Keratinocyte (primary cell): ENCODE data around the gene PGAM2. TPM values are rescaled to one million over a fixed set of nuclear protein-coding genes. Genes with fewer than 3 reads are reported as not detected.

Experiments used
- DNase-seq: peaks from one replicate; pipeline ENCODE4 v3.0.0-alpha.2; 2011; ENCODE audit warnings: low read depth, missing footprints, low spot score
- FAIRE-seq: peaks from 2 replicates; lab custom pipeline; 2011; peaks lifted over from hg19 to GRCh38; lab: Jason Lieb, UNC
- H2AFZ ChIP-seq: 2 replicates; pipeline ENCODE4 v1.6.0; 2012; ENCODE audit warnings: low read length, control low read depth, inconsistent platforms; ENCODE audit not compliant: control insufficient read depth
- H3K27ac ChIP-seq: 2 replicates; pipeline ENCODE4 v1.5.1; 2011; ENCODE audit warnings: low read length; ENCODE audit not compliant: control insufficient read depth, insufficient read depth
- H3K27me3 ChIP-seq: 3 replicates; pipeline ENCODE4 v1.6.0; 2011; ENCODE audit warnings: low read length; ENCODE audit not compliant: control insufficient read depth, insufficient read depth; ENCODE audit errors: extremely low read depth
- H3K36me3 ChIP-seq, 2 experiments: 2 replicates in 1 of 2; 3 replicates in 1 of 2; pipeline ENCODE4 v1.5.1; 2011; ENCODE audit warnings: low read length in 2 of 2, mild to moderate bottlenecking in 1 of 2; ENCODE audit not compliant: control insufficient read depth in 2 of 2, insufficient read depth in 2 of 2; ENCODE audit errors: extremely low read depth in 1 of 2
- H3K4me1 ChIP-seq: 3 replicates; pipeline ENCODE4 v1.5.1; 2011; ENCODE audit warnings: low read length; ENCODE audit not compliant: control insufficient read depth, insufficient read depth; ENCODE audit errors: extremely low read depth
- H3K4me2 ChIP-seq: 3 replicates; pipeline ENCODE4 v1.6.0; 2011; ENCODE audit warnings: low read depth, low read length; ENCODE audit not compliant: control insufficient read depth, insufficient read depth; ENCODE audit errors: extremely low read depth
- H3K4me3 ChIP-seq, 3 experiments: fragments of 200-600 bp in 1 of 3; sonication (generic) in 1 of 3; 2 replicates in 2 of 3; 3 replicates in 1 of 3; pipeline ENCODE4 v1.5.1; 2011 to 2016; ENCODE audit warnings: low read length in 3 of 3, mild to moderate bottlenecking in 3 of 3, control low read depth in 2 of 3, inconsistent platforms in 1 of 3, low read depth in 1 of 3, mixed read lengths in 1 of 3, mixed run types in 1 of 3, moderate library complexity in 1 of 3; ENCODE audit not compliant: control insufficient read depth in 2 of 3, insufficient read depth in 2 of 3; ENCODE audit errors: extremely low read depth in 1 of 3
- H3K79me2 ChIP-seq: 2 replicates; pipeline ENCODE4 v1.6.0; 2012; ENCODE audit warnings: low read length; ENCODE audit not compliant: control insufficient read depth, insufficient read depth
- H3K9ac ChIP-seq: 3 replicates; pipeline ENCODE4 v1.6.0; 2011; ENCODE audit warnings: low read length; ENCODE audit not compliant: control insufficient read depth, insufficient read depth; ENCODE audit errors: extremely low read depth
- H3K9me1 ChIP-seq: 3 replicates; pipeline ENCODE4 v1.6.0; 2011; ENCODE audit warnings: low read length; ENCODE audit not compliant: control insufficient read depth, insufficient read depth; ENCODE audit errors: extremely low read depth
- H3K9me3 ChIP-seq: 2 replicates; pipeline ENCODE4 v1.5.1; 2012; ENCODE audit warnings: low read depth, low read length; ENCODE audit not compliant: control insufficient read depth
- H4K20me1 ChIP-seq: 3 replicates; pipeline ENCODE4 v1.6.0; 2011; ENCODE audit warnings: low read length; ENCODE audit not compliant: control insufficient read depth, insufficient read depth; ENCODE audit errors: extremely low read depth
- CTCF ChIP-seq, 3 experiments: IDR thresholded peaks in 1 of 3; conservative IDR thresholded peaks in 1 of 3; optimal IDR thresholded peaks in 1 of 3; 2 replicates in 2 of 3; 3 replicates in 1 of 3; pipeline versions ENCODE3 to v1.5.1; 2011; ENCODE audit warnings: low read length in 3 of 3, mild to moderate bottlenecking in 3 of 3, moderate library complexity in 2 of 3, control low read depth in 1 of 3, inconsistent platforms in 1 of 3; ENCODE audit not compliant: insufficient read depth in 2 of 3; ENCODE audit errors: extremely low read depth in 1 of 3
- EZH2 ChIP-seq: IDR thresholded peaks from one replicate; pipeline ENCODE4 v1.6.1; 2012; ENCODE audit warnings: inconsistent platforms, mild to moderate bottlenecking, low read length, moderate library complexity
- dilution Hi-C: fragments of 300-500 bp; cut with MboI; formaldehyde crosslinking; loops from one replicate; pipeline ENCODE4 v1.7.0; 2020; ENCODE audit warnings: low sequenced_read_pairs; ENCODE audit not compliant: extremely low pct_ligation_motif_present
- polyA plus RNA-seq, 5 experiments: library from polyadenylated mRNA; depleted of rRNA in 3 of 5; stranded (reverse) in 3 of 5; stranded (forward) in 1 of 5; unstranded in 1 of 5; fragments of >200 nt; gene quantifications; 1 replicate in 1 of 5; 2 replicates in 3 of 5; 3 replicates in 1 of 5; pipeline versions ENCODE4 v1.2.1 to v1.2.3, GENCODE V29; 2011 to 2012; ENCODE audit warnings: missing spikeins in 2 of 5, low read depth in 1 of 5, low replicate concordance in 1 of 5

The PGAM2 gene
- polyA plus RNA-seq, 1 donor (not counting 4 experiments of a cell fraction or from before 2014, with no cell fraction given), result not detected

GRCh38 chr7:44108768-44109750 lies 43.7 kb upstream of the PGAM2 start:
- FAIRE-seq, result no peak
- H3K27ac ChIP-seq, result no peak overlapping the region

GRCh38 chr7:44107961-44108767 lies 42.8 kb upstream of the PGAM2 start:
- Histone ChIP-seq H4K20me1 (no peaks in the 10 kb centered on the region), H3K27me3 (peaks cover 11% of the 10 kb centered on the region), H3K9me3 (no peaks in the 10 kb centered on the region), H3K9me1 (no peaks in the 10 kb centered on the region), H3K36me3 (no peaks in the 10 kb centered on the region), H3K4me2 (no peak overlapping the region), H2AFZ (no peak overlapping the region), H3K27ac (no peak overlapping the region), H3K4me3 (no peak overlapping the region), H3K79me2 (no peaks in the 10 kb centered on the region), H3K4me1 (peaks cover 11% of the 10 kb centered on the region), H3K9ac (no peak overlapping the region)
- no peak for FAIRE-seq
- no peak for DNase-seq
- TF ChIP-seq CTCF (optimal IDR thresholded peaks at IDR 0.05 in 1 of 3, IDR thresholded peaks at IDR 0.05 in 1 of 3, conservative IDR thresholded peaks at IDR 0.05 in 1 of 3; ENCODE audit: extremely low read depth in 1 of 3, insufficient read depth in 2 of 3, low read length in 3 of 3) (no peak), EZH2 (no peak)
- dilution Hi-C loops, result no loop called here

More at GRCh38 chr7:44108768-44109750, 43.7 kb upstream of the PGAM2 start:
- no peaks in the 10 kb centered on the region for H3K9me3 ChIP-seq
- no peaks in the 10 kb centered on the region for H3K36me3 ChIP-seq
- no peaks in the 10 kb centered on the region for H3K79me2 ChIP-seq
- no peaks in the 10 kb centered on the region for H4K20me1 ChIP-seq
- no peaks in the 10 kb centered on the region for H3K9me1 ChIP-seq
- no peak overlapping the region for H2AFZ ChIP-seq
- TF ChIP-seq CTCF (optimal IDR thresholded peaks at IDR 0.05 in 1 of 3, IDR thresholded peaks at IDR 0.05 in 1 of 3, conservative IDR thresholded peaks at IDR 0.05 in 1 of 3; ENCODE audit: extremely low read depth in 1 of 3, insufficient read depth in 2 of 3, low read length in 3 of 3) (peak in 1 of 3 experiments; percentile 13), EZH2 (no peak)
- H3K27me3 ChIP-seq, result peaks cover 11% of the 10 kb centered on the region
- DNase-seq, result no peak
- dilution Hi-C loops, result no loop called here
- H3K4me2 ChIP-seq, result no peak overlapping the region
- H3K4me3 ChIP-seq, result no peak overlapping the region
- H3K9ac ChIP-seq, result no peak overlapping the region
- peaks cover 10% of the 10 kb centered on the region for H3K4me1 ChIP-seq
